OCI-LY7 (cell line): Measurements from ENCODE around the gene MYEOV. TPM values are rescaled to one million over a fixed set of nuclear protein-coding genes. Genes with fewer than 3 reads are reported as not detected.

Experiments
- BruUV-seq: library from RNA; stranded (reverse); fragments of 400-500 nt; replicated peaks from 2 replicates; lab custom pipeline; 2021; lab: Mats Ljungman, UMichigan
- CTCF ChIA-PET: fragments of 300-600 bp; sonication (Branson Sonifier 250); formaldehyde crosslinking; loops from one replicate; lab custom pipeline; 2022; ENCODE audit warnings: antibody characterized with exemption; ENCODE audit not compliant: unreplicated experiment; lab: Charles Lee
- POLR2A ChIA-PET: fragments of 300-600 bp; sonication (Branson Sonifier 250); formaldehyde crosslinking; loops from one replicate; lab custom pipeline; 2022; ENCODE audit warnings: antibody characterized with exemption; lab: Charles Lee
- DNase-seq: peaks from one replicate; pipeline ENCODE4 v3.0.0-alpha.2; 2015; ENCODE audit warnings: low spot score
- H2AFZ ChIP-seq: fragments of 200-600 bp; sonication (generic), shearing (Covaris generic); 2 replicates; pipeline ENCODE4 v1.6.1; 2014; ENCODE audit warnings: mild to moderate bottlenecking, antibody characterized with exemption, low read length, moderate library complexity
- H3K27ac ChIP-seq: fragments of 200-600 bp; sonication (generic); 2 replicates; pipeline ENCODE4 v1.5.1; 2014; ENCODE audit warnings: mixed run types, low read depth, mild to moderate bottlenecking, moderate library complexity, low read length, inconsistent platforms; ENCODE audit not compliant: poor library complexity, severe bottlenecking
- H3K36me3 ChIP-seq: fragments of 200-600 bp; sonication (generic); 2 replicates; pipeline ENCODE4 v1.6.1; 2014; ENCODE audit warnings: mild to moderate bottlenecking, antibody characterized with exemption, low read length, moderate library complexity, mixed read lengths; ENCODE audit not compliant: insufficient read depth
- H3K4me1 ChIP-seq: fragments of 200-600 bp; sonication (generic); 2 replicates; pipeline ENCODE4 v1.5.1; 2014; ENCODE audit warnings: mild to moderate bottlenecking, low read length; ENCODE audit not compliant: insufficient read depth, poor library complexity, severe bottlenecking
- H3K4me2 ChIP-seq: fragments of 200-600 bp; sonication (generic); 2 replicates; pipeline ENCODE4 v1.6.1; 2014; ENCODE audit warnings: mild to moderate bottlenecking, low read length
- H3K4me3 ChIP-seq: fragments of 200-600 bp; sonication (generic); 2 replicates; pipeline ENCODE4 v1.5.1; 2014; ENCODE audit warnings: mild to moderate bottlenecking, low read depth, low read length; ENCODE audit not compliant: poor library complexity, severe bottlenecking
- H3K79me2 ChIP-seq: fragments of 200-600 bp; sonication (generic); 2 replicates; pipeline ENCODE4 v1.6.1; 2016; ENCODE audit warnings: low read depth, mild to moderate bottlenecking, low read length, moderate library complexity, mixed read lengths; ENCODE audit not compliant: insufficient read depth
- H3K9me2 ChIP-seq: fragments of 200-600 bp; sonication (generic); 2 replicates; pipeline ENCODE4 v1.6.1; 2016; ENCODE audit warnings: mild to moderate bottlenecking, low read length, mixed read lengths; ENCODE audit not compliant: insufficient read depth
- H3K9me3 ChIP-seq: fragments of 200-600 bp; sonication (generic); 2 replicates; pipeline ENCODE4 v1.6.1; 2014; ENCODE audit warnings: mild to moderate bottlenecking, mixed run types, low read length, mixed read lengths
- H4K20me1 ChIP-seq: fragments of 200-600 bp; sonication (generic); 2 replicates; pipeline ENCODE4 v1.6.1; 2014; ENCODE audit warnings: mild to moderate bottlenecking, antibody characterized with exemption, low read length, moderate library complexity, mixed read lengths; ENCODE audit not compliant: insufficient read depth
- EZH2phosphoT487 ChIP-seq: fragments of 200-600 bp; sonication (generic); IDR thresholded peaks from 2 replicates; pipeline ENCODE4 v1.6.1; 2018; ENCODE audit warnings: low read depth, borderline replicate concordance, mild to moderate bottlenecking, mixed run types, antibody characterized with exemption, low read length, moderate library complexity, mixed read lengths
- intact Hi-C: fragments of 100-400 bp; cut with micrococcal nuclease; formaldehyde crosslinking; loops from one replicate; pipeline ENCODE4 v1.10.0; 2022; ENCODE audit not compliant: unreplicated experiment
- total RNA-seq, 2 experiments: library from RNA; depleted of rRNA in 1 of 2; stranded (reverse); fragments of >200 nt in 1 of 2; shearing (Covaris generic) in 1 of 2; gene quantifications; 2 replicates each; pipeline ENCODE4 v1.2.3, GENCODE V29; 2014 to 2022
- TF ChIP-seq, protein P1 (sequence below): fragments of 200-600 bp; sonication (generic); conservative IDR thresholded peaks from 2 replicates; pipeline ENCODE4 v1.5.1; 2014; ENCODE audit warnings: mild to moderate bottlenecking, antibody characterized with exemption, low read length, moderate library complexity, mixed read lengths

Gene MYEOV
- total RNA-seq, 2 experiments from 2014 or later = 3.2 to 7.7 TPM

- ChIA-PET POLR2A (no interaction called here), CTCF (no interaction called here)
- Histone ChIP-seq H3K79me2 (no peaks in the 10 kb centered on the region), H3K9me3 (no peaks in the 10 kb centered on the region), H3K36me3 (no peaks in the 10 kb centered on the region), H4K20me1 (no peaks in the 10 kb centered on the region), H3K4me3 (no peak overlapping the region), H3K27ac (no peak overlapping the region), H3K9me2 (no peaks in the 10 kb centered on the region), H2AFZ (no peak overlapping the region), H3K4me2 (no peak overlapping the region), H3K4me1 (no peaks in the 10 kb centered on the region)
- DNase-seq = no peak
- intact Hi-C loops = no loop called here
- TF ChIP-seq EZH2phosphoT487 = no peak
- TF ChIP-seq, protein P1, sequence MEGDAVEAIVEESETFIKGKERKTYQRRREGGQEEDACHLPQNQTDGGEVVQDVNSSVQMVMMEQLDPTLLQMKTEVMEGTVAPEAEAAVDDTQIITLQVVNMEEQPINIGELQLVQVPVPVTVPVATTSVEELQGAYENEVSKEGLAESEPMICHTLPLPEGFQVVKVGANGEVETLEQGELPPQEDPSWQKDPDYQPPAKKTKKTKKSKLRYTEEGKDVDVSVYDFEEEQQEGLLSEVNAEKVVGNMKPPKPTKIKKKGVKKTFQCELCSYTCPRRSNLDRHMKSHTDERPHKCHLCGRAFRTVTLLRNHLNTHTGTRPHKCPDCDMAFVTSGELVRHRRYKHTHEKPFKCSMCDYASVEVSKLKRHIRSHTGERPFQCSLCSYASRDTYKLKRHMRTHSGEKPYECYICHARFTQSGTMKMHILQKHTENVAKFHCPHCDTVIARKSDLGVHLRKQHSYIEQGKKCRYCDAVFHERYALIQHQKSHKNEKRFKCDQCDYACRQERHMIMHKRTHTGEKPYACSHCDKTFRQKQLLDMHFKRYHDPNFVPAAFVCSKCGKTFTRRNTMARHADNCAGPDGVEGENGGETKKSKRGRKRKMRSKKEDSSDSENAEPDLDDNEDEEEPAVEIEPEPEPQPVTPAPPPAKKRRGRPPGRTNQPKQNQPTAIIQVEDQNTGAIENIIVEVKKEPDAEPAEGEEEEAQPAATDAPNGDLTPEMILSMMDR = no peak
- no TSS peak for BruUV-seq
Observed at GRCh38 chr11:69272831-69273485, 21.0 kb upstream of the MYEOV start.

DNA sequence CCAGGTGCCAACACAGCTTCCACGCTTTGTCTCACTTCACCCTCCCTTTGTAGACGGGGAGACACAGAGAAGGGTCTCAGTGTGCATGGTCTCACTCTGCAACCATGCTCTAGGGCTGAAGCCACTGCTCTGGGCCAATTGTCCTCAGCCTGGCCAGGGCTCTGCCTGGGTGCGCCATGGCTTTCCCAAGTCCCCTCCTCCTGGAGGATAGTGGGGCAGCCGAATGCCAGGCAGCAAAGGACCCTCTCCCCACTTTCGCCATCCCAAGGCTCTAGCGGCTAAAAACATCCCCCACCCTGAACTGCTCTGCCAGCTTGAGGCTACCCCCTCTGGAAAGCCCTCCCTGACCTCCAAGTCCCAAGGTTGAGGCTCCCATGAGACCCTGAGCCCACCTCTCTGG lies 20.4 kb upstream of the MYEOV start:
- DNase-seq = no peak
- no peaks in the 10 kb centered on the region for H4K20me1 ChIP-seq
- intact Hi-C loops = no loop called here
- H3K4me2 ChIP-seq = no peak overlapping the region
- no peaks in the 10 kb centered on the region for H3K4me1 ChIP-seq
- ChIA-PET CTCF (no interaction called here), POLR2A (no interaction called here)
- H3K27ac ChIP-seq = no peak overlapping the region
- H3K4me3 ChIP-seq = no peak overlapping the region
- no peaks in the 10 kb centered on the region for H3K9me3 ChIP-seq
- no TSS peak for BruUV-seq
- no peaks in the 10 kb centered on the region for H3K79me2 ChIP-seq
- TF ChIP-seq EZH2phosphoT487 = no peak
- TF ChIP-seq, protein P1 = no peak
- H3K9me2 ChIP-seq = no peaks in the 10 kb centered on the region
- no peaks in the 10 kb centered on the region for H3K36me3 ChIP-seq
- H2AFZ ChIP-seq = no peak overlapping the region

GRCh38 chr11:69274531-69275016 lies 19.4 kb upstream of the MYEOV start:
- no peak overlapping the region for H2AFZ ChIP-seq
- DNase-seq = no peak

More at GRCh38 chr11:69274531-69275016, 19.4 kb upstream of the MYEOV start:
- H3K79me2 ChIP-seq = no peaks in the 10 kb centered on the region
- no peak overlapping the region for H3K4me2 ChIP-seq
- no peak overlapping the region for H3K4me3 ChIP-seq
- H4K20me1 ChIP-seq = no peaks in the 10 kb centered on the region
- intact Hi-C loops = no loop called here
- TF ChIP-seq, protein P1 = no peak
- no peak for TF ChIP-seq EZH2phosphoT487
- H3K4me1 ChIP-seq = no peaks in the 10 kb centered on the region
- CTCF ChIA-PET = no interaction called here
- BruUV-seq = no TSS peak
- H3K9me3 ChIP-seq = no peaks in the 10 kb centered on the region
- no peaks in the 10 kb centered on the region for H3K9me2 ChIP-seq
- no peak overlapping the region for H3K27ac ChIP-seq
- POLR2A ChIA-PET = interaction anchor here (0.7 to 0.8 kb wide), 2 partner anchors 60 to 559 kb away, joined by 3 read pairs; no protein-coding TSS in a partner anchor
- no peaks in the 10 kb centered on the region for H3K36me3 ChIP-seq
